HCT116 (cell line): ENCODE measurements around the gene LRRD1. TPM values are rescaled to one million over a fixed set of nuclear protein-coding genes. Genes with fewer than 3 reads are reported as not detected.

Experiments
- ATAC-seq: fragments of 200-7000 bp; cut with Tn5 transposase; 2 replicates; pipeline ENCODE4 v1.9.1; 2020; ENCODE audit warnings: mild to moderate bottlenecking, moderate library complexity
- BruUV-seq: library from RNA; stranded (reverse); fragments of 400-500 nt; replicated peaks from 2 replicates; lab custom pipeline; 2021; lab: Mats Ljungman, UMichigan
- CTCF ChIA-PET: fragments of 300-600 bp; sonication (Branson Sonifier 250); formaldehyde crosslinking; loops from one replicate; lab custom pipeline; 2021; ENCODE audit warnings: antibody characterized with exemption; lab: Charles Lee
- POLR2A ChIA-PET: fragments of 300-600, 350-600 bp; sonication (Branson Sonifier 250); formaldehyde crosslinking; loops from one replicate; lab custom pipeline; 2021; ENCODE audit warnings: antibody characterized with exemption; lab: Charles Lee
- RAD21 ChIA-PET, 2 experiments: fragments of 300-600 bp; sonication (Branson Sonifier 250); formaldehyde crosslinking; loops; one replicate each; lab custom pipeline; 2023; ENCODE audit warnings: low total read pairs in 2 of 2; ENCODE audit not compliant: uncharacterized antibody in 2 of 2, unreplicated experiment in 2 of 2, low non-redundant PET in 1 of 2; lab: Charles Lee
- DNase-seq: peaks from one replicate; pipeline ENCODE4 v3.0.0-alpha.2; 2010; ENCODE audit warnings: low read depth, low spot score
- H2AFZ ChIP-seq: fragments of 200-600 bp; shearing (Covaris generic), sonication (generic); 2 replicates; pipeline ENCODE4 v1.6.1; 2017; ENCODE audit warnings: low read depth, mixed run types, mixed read lengths, antibody characterized with exemption, low read length; ENCODE audit not compliant: poor library complexity, severe bottlenecking
- H3K27ac ChIP-seq: 2 replicates; pipeline ENCODE4 v1.5.1; 2012; ENCODE audit warnings: low read depth, low read length
- H3K27me3 ChIP-seq: fragments of 200-600 bp; sonication (generic); 2 replicates; pipeline ENCODE4 v1.6.1; 2016; ENCODE audit warnings: mixed run types, low read length, mixed read lengths; ENCODE audit not compliant: insufficient read depth
- H3K36me3 ChIP-seq, 2 experiments: fragments of 200-500 bp in 1 of 2; fragments of 200-600 bp in 1 of 2; sonication (Bioruptor generic) in 1 of 2; sonication (generic) in 1 of 2; 2 replicates each; pipeline versions ENCODE4 v1.5.1 to v1.6.1; 2014 to 2016; ENCODE audit warnings: low read length in 2 of 2, inconsistent platforms in 1 of 2, mixed read lengths in 1 of 2, mixed run types in 1 of 2; ENCODE audit not compliant: insufficient read depth in 2 of 2, control insufficient read depth in 1 of 2
- H3K4me1 ChIP-seq, 2 experiments: fragments of 200-600 bp in 1 of 2; sonication (generic) in 1 of 2; 2 replicates each; pipeline versions ENCODE4 v1.5.1 to v1.6.1; 2012 to 2017; ENCODE audit warnings: low read length in 2 of 2, inconsistent platforms in 1 of 2, mild to moderate bottlenecking in 1 of 2, mixed read lengths in 1 of 2, mixed run types in 1 of 2, moderate library complexity in 1 of 2; ENCODE audit not compliant: insufficient read depth in 2 of 2, control insufficient read depth in 1 of 2
- H3K4me2 ChIP-seq: fragments of 200-600 bp; sonication (generic); 2 replicates; pipeline ENCODE4 v1.6.1; 2017; ENCODE audit warnings: mixed run types, low read length, mixed read lengths
- H3K4me3 ChIP-seq, 2 experiments: fragments of 200-600 bp in 1 of 2; sonication (generic) in 1 of 2; replicated peaks in 1 of 2; 2 replicates each; pipeline ENCODE4 v1.5.1; 2011 to 2016; ENCODE audit warnings: low read length in 2 of 2, control low read depth in 1 of 2, low read depth in 1 of 2, mild to moderate bottlenecking in 1 of 2, mixed read lengths in 1 of 2, mixed run types in 1 of 2
- H3K79me2 ChIP-seq: fragments of 200-600 bp; sonication (generic); 2 replicates; pipeline ENCODE4 v1.6.1; 2017; ENCODE audit warnings: mild to moderate bottlenecking, mixed run types, low read length, moderate library complexity, mixed read lengths; ENCODE audit not compliant: insufficient read depth
- H3K9ac ChIP-seq: fragments of 200-600 bp; sonication (generic); 2 replicates; pipeline ENCODE4 v1.6.1; 2016; ENCODE audit warnings: low read length, mixed read lengths
- H3K9me2 ChIP-seq: fragments of 200-600 bp; sonication (generic), shearing (Covaris generic); 2 replicates; pipeline ENCODE4 v1.6.1; 2017; ENCODE audit warnings: mixed run types, mild to moderate bottlenecking, moderate library complexity; ENCODE audit not compliant: insufficient read depth
- H3K9me3 ChIP-seq, 2 experiments: fragments of 200-500 bp in 1 of 2; fragments of 200-600 bp in 1 of 2; sonication (Bioruptor generic) in 1 of 2; sonication (generic) in 1 of 2; 2 replicates each; pipeline ENCODE4 v1.6.1; 2014 to 2017; ENCODE audit warnings: low read length in 2 of 2, mixed read lengths in 2 of 2, inconsistent platforms in 1 of 2, low read depth in 1 of 2, mild to moderate bottlenecking in 1 of 2, mixed run types in 1 of 2, moderate library complexity in 1 of 2; ENCODE audit not compliant: control insufficient read depth in 1 of 2, insufficient read depth in 1 of 2
- H4K20me1 ChIP-seq: fragments of 200-600 bp; sonication (generic), shearing (Covaris generic); 2 replicates; pipeline ENCODE4 v1.6.1; 2017; ENCODE audit warnings: mixed run types, mild to moderate bottlenecking, moderate library complexity; ENCODE audit not compliant: insufficient read depth
- CBX3 ChIP-seq: IDR thresholded peaks from 2 replicates; pipeline ENCODE4 v1.6.1; 2012; ENCODE audit warnings: low read depth
- CEBPB ChIP-seq: IDR thresholded peaks from 2 replicates; pipeline ENCODE4 v1.6.1; 2012; ENCODE audit warnings: low read depth
- EGR1 ChIP-seq: IDR thresholded peaks from 2 replicates; pipeline ENCODE4 v1.6.1; 2012; ENCODE audit warnings: low read depth
- EZH2phosphoT487 ChIP-seq: fragments of 200-600 bp; IDR thresholded peaks from 2 replicates; pipeline ENCODE4 v1.6.1; 2018; ENCODE audit warnings: antibody characterized with exemption, borderline replicate concordance
- FOSL1 ChIP-seq: IDR thresholded peaks from 2 replicates; pipeline ENCODE4 v1.6.1; 2012; ENCODE audit warnings: low read depth
- POLR2A ChIP-seq: IDR thresholded peaks from 2 replicates; pipeline ENCODE4 v1.7.0; 2011; ENCODE audit warnings: borderline replicate concordance; ENCODE audit not compliant: insufficient read depth, insufficient read length; ENCODE audit errors: extremely low read depth
- POLR2AphosphoS5 ChIP-seq: IDR thresholded peaks from 2 replicates; pipeline ENCODE4 v1.6.1; 2011; ENCODE audit warnings: mild to moderate bottlenecking, low read depth, low read length, moderate library complexity
- RAD21 ChIP-seq: IDR thresholded peaks from 2 replicates; pipeline ENCODE4 v1.6.1; 2012; ENCODE audit warnings: low read depth, mild to moderate bottlenecking
- SP1 ChIP-seq: IDR thresholded peaks from 2 replicates; pipeline ENCODE4 v1.6.1; 2012; ENCODE audit warnings: low read depth
- TCF7L2 ChIP-seq: IDR thresholded peaks from 2 replicates; pipeline ENCODE4 v1.7.0; 2011; ENCODE audit warnings: borderline replicate concordance, inconsistent platforms; ENCODE audit not compliant: insufficient read depth, insufficient read length; ENCODE audit errors: extremely low read depth
- YY1 ChIP-seq: IDR thresholded peaks from 2 replicates; pipeline ENCODE4 v1.6.1; 2011; ENCODE audit warnings: low read length, low read depth, moderate library complexity, mild to moderate bottlenecking; ENCODE audit not compliant: insufficient replicate concordance; ENCODE audit errors: extremely low read depth
- ZFX ChIP-seq: fragments of 450-650 bp; IDR thresholded peaks from 2 replicates; pipeline ENCODE4 v1.6.1; 2017
- ZNF274 ChIP-seq: fragments of 200-500 bp; sonication (Bioruptor generic); IDR thresholded peaks from 2 replicates; pipeline ENCODE4 v1.6.1; 2014; ENCODE audit warnings: mild to moderate bottlenecking, low read depth, low read length, inconsistent platforms
- intact Hi-C: fragments of 100-400 bp; cut with micrococcal nuclease; formaldehyde crosslinking; loops from 2 replicates; pipeline ENCODE4 v1.10.0; 2022
- total RNA-seq: library from RNA; stranded (reverse); gene quantifications from one replicate; pipeline ENCODE4 v1.2.1, GENCODE V29; 2021; ENCODE audit not compliant: unreplicated experiment
- TF ChIP-seq, protein P1 (sequence below), 3 experiments: fragments of 200-600 bp in 1 of 3; sonication (generic) in 1 of 3; IDR thresholded peaks in 2 of 3; conservative IDR thresholded peaks in 1 of 3; 2 replicates each; pipeline ENCODE4 v1.5.1; 2012 to 2017; ENCODE audit warnings: low read depth in 2 of 3, low read length in 2 of 3, antibody characterized with exemption in 1 of 3, borderline replicate concordance in 1 of 3, control low read depth in 1 of 3, mild to moderate bottlenecking in 1 of 3, mixed read lengths in 1 of 3, mixed run types in 1 of 3, moderate library complexity in 1 of 3; ENCODE audit not compliant: insufficient read depth in 1 of 3
- TF ChIP-seq, protein P2 (sequence below): IDR thresholded peaks from 2 replicates; pipeline ENCODE4 v1.6.1; 2012

LRRD1 gene
- total RNA-seq, 1 experiment from 2014 or later = not detected

- Histone ChIP-seq H3K36me3 (peaks cover 2 to 7% of the 10 kb centered on the region in 2 experiments; a peak in 1 of 4 replicates), H3K4me2 (no peak overlapping the region), H3K9me3 (no peaks in the 10 kb centered on the region), H3K79me2 (peaks cover 9% of the 10 kb centered on the region), H3K4me3 (no peak overlapping the region)
- DNase-seq (no peak), ATAC-seq (peak; percentile 47; the same call in 1 of the 2 replicates)
- RAD21 ChIA-PET = no interaction called here
- intact Hi-C loops = no loop called here
- CTCF ChIA-PET = no interaction called here
- TF ChIP-seq POLR2AphosphoS5 (no peak), POLR2A (no peak), EZH2phosphoT487 (no peak), TCF7L2 (no peak), EGR1 (no peak), YY1 (no peak), SP1 (no peak), CBX3 (no peak), FOSL1 (no peak), RAD21 (no peak), ZFX (no peak)
- TF ChIP-seq, all 23 proteins: peak for 0
- H3K27ac ChIP-seq = no peak overlapping the region
- no TSS peak for BruUV-seq
- no peaks in the 10 kb centered on the region for H3K4me1 ChIP-seq
- no peak overlapping the region for H3K9ac ChIP-seq
- no peaks in the 10 kb centered on the region for H3K27me3 ChIP-seq
- no peak overlapping the region for H2AFZ ChIP-seq
- H4K20me1 ChIP-seq = no peaks in the 10 kb centered on the region
- POLR2A ChIA-PET = no interaction called here
- no peaks in the 10 kb centered on the region for H3K9me2 ChIP-seq
Observed at GRCh38 chr7:92205987-92206386, 27.0 kb upstream of the LRRD1 start.

GRCh38 chr7:92200791-92201190 lies 21.8 kb upstream of the LRRD1 start:
- BruUV-seq = no TSS peak
- Histone ChIP-seq H3K4me3 (no peak overlapping the region), H3K36me3 (peaks cover 0 to 8% of the 10 kb centered on the region in 2 experiments; a peak in 2 of 4 replicates), H3K4me2 (no peak overlapping the region), H3K9me3 (no peaks in the 10 kb centered on the region), H3K79me2 (no peaks in the 10 kb centered on the region; the same call in 1 of the 2 replicates), H3K27me3 (no peaks in the 10 kb centered on the region), H4K20me1 (no peaks in the 10 kb centered on the region), H3K27ac (no peak overlapping the region), H3K4me1 (no peaks in the 10 kb centered on the region), H3K9me2 (no peaks in the 10 kb centered on the region), H2AFZ (no peak overlapping the region), H3K9ac (no peak overlapping the region)
- intact Hi-C loops = no loop called here
- TF ChIP-seq, protein P1, sequence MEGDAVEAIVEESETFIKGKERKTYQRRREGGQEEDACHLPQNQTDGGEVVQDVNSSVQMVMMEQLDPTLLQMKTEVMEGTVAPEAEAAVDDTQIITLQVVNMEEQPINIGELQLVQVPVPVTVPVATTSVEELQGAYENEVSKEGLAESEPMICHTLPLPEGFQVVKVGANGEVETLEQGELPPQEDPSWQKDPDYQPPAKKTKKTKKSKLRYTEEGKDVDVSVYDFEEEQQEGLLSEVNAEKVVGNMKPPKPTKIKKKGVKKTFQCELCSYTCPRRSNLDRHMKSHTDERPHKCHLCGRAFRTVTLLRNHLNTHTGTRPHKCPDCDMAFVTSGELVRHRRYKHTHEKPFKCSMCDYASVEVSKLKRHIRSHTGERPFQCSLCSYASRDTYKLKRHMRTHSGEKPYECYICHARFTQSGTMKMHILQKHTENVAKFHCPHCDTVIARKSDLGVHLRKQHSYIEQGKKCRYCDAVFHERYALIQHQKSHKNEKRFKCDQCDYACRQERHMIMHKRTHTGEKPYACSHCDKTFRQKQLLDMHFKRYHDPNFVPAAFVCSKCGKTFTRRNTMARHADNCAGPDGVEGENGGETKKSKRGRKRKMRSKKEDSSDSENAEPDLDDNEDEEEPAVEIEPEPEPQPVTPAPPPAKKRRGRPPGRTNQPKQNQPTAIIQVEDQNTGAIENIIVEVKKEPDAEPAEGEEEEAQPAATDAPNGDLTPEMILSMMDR (IDR thresholded peaks at IDR 0.05 in 2 of 3, conservative IDR thresholded peaks at IDR 0.05 in 1 of 3; ENCODE audit: borderline replicate concordance in 1 of 3, insufficient read depth in 1 of 3, low read depth in 2 of 3, low read length in 2 of 3) = 0 out of 6 replicates have a peak, but pooled peaks of 1 of the 3 experiments have one; percentile 7
- no peak for TF ChIP-seq CEBPB
- TF ChIP-seq, protein P2, sequence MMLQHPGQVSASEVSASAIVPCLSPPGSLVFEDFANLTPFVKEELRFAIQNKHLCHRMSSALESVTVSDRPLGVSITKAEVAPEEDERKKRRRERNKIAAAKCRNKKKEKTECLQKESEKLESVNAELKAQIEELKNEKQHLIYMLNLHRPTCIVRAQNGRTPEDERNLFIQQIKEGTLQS = no peak
- TF ChIP-seq ZNF274 = no peak
- peak; percentile 37 for TF ChIP-seq RAD21
- no peak for TF ChIP-seq EZH2phosphoT487
- DNase-seq (no peak), ATAC-seq (no peak)
- ChIA-PET RAD21 (no interaction called here), CTCF (no interaction called here), POLR2A (no interaction called here)
